ENCODE results near the gene KIAA1755. TPM values are rescaled to one million over a fixed set of nuclear protein-coding genes. Genes with fewer than 3 reads are reported as not detected.

KIAA1755 gene
- total RNA-seq, 1 donor from 2014 or later: 1.1 TPM

- H3K27me3 ChIP-seq (ENCODE audit: insufficient read depth, low read length): peaks cover 8% of the 10 kb centered on the region
- Mint-ChIP-seq H3K27me3 (ENCODE audit: low read depth, unreplicated experiment) (peaks cover 27% of the 10 kb centered on the region), H3K9me3 (ENCODE audit: unreplicated experiment) (no peaks in the 10 kb centered on the region), H3K27ac (ENCODE audit: unreplicated experiment) (no peak overlapping the region), H3K4me3 (ENCODE audit: unreplicated experiment) (no peak overlapping the region), H3K36me3 (ENCODE audit: low read depth, unreplicated experiment) (no peaks in the 10 kb centered on the region), H3K4me1 (ENCODE audit: low read depth, unreplicated experiment) (peaks cover 16% of the 10 kb centered on the region)
- H3K9me3 ChIP-seq (ENCODE audit: insufficient read depth, low read depth, low read length): no peaks in the 10 kb centered on the region
- no peaks in the 10 kb centered on the region for H3K79me2 ChIP-seq (ENCODE audit: insufficient read depth, low read length)
- no peak for DNase-seq (ENCODE audit: low read depth)
- H3K4me1 ChIP-seq (ENCODE audit: insufficient read depth, low read length): peaks cover 5% of the 10 kb centered on the region
- no peak for FAIRE-seq
- no peak overlapping the region for H3K4me2 ChIP-seq (ENCODE audit: low read length)
- H3K4me3 ChIP-seq (ENCODE audit: insufficient read depth, low read depth, low read length): no peak overlapping the region
- no peaks in the 10 kb centered on the region for H4K20me1 ChIP-seq (ENCODE audit: insufficient read depth, low read length)
- H3K36me3 ChIP-seq (ENCODE audit: insufficient read depth, low read length): no peaks in the 10 kb centered on the region
- no peak overlapping the region for H3K27ac ChIP-seq (ENCODE audit: low read depth, low read length)
- H3K9ac ChIP-seq (ENCODE audit: low read length): no peak overlapping the region
- H2AFZ ChIP-seq (ENCODE audit: low read depth, low read length): no peak overlapping the region
- TF ChIP-seq EZH2 (IDR thresholded peaks at IDR 0.05; ENCODE audit: insufficient read depth, low read length): no peak
- TF ChIP-seq CTCF (IDR thresholded peaks at IDR 0.05; ENCODE audit: insufficient read depth, low read depth, low read length): no peak
These were observed 40.8 kb upstream of the KIAA1755 start for GRCh38 chr20:38301309-38301708.

GRCh38 chr20:38300438-38300837 is 39.9 kb upstream of the KIAA1755 start:
- DNase-seq (ENCODE audit: low read depth) (no peak), FAIRE-seq (no peak)
- Mint-ChIP-seq H3K4me3 (ENCODE audit: unreplicated experiment) (no peak overlapping the region), H3K4me1 (ENCODE audit: low read depth, unreplicated experiment) (peaks cover 16% of the 10 kb centered on the region), H3K36me3 (ENCODE audit: low read depth, unreplicated experiment) (no peaks in the 10 kb centered on the region), H3K27ac (ENCODE audit: unreplicated experiment) (no peak overlapping the region), H3K9me3 (ENCODE audit: unreplicated experiment) (no peaks in the 10 kb centered on the region), H3K27me3 (ENCODE audit: low read depth, unreplicated experiment) (peaks cover 30% of the 10 kb centered on the region)
- Histone ChIP-seq H3K4me1 (ENCODE audit: insufficient read depth, low read length) (peaks cover 5% of the 10 kb centered on the region), H2AFZ (ENCODE audit: low read depth, low read length) (no peak overlapping the region), H3K36me3 (ENCODE audit: insufficient read depth, low read length) (no peaks in the 10 kb centered on the region), H4K20me1 (ENCODE audit: insufficient read depth, low read length) (no peaks in the 10 kb centered on the region), H3K9ac (ENCODE audit: low read length) (no peak overlapping the region), H3K4me2 (ENCODE audit: low read length) (no peak overlapping the region), H3K27ac (ENCODE audit: low read depth, low read length) (no peak overlapping the region), H3K9me3 (ENCODE audit: insufficient read depth, low read depth, low read length) (no peaks in the 10 kb centered on the region), H3K4me3 (ENCODE audit: insufficient read depth, low read depth, low read length) (no peak overlapping the region), H3K79me2 (ENCODE audit: insufficient read depth, low read length) (no peaks in the 10 kb centered on the region), H3K27me3 (ENCODE audit: insufficient read depth, low read length) (peaks cover 8% of the 10 kb centered on the region)
- TF ChIP-seq CTCF (IDR thresholded peaks at IDR 0.05; ENCODE audit: insufficient read depth, low read depth, low read length) (no peak), EZH2 (IDR thresholded peaks at IDR 0.05; ENCODE audit: insufficient read depth, low read length) (no peak)

- no peak overlapping the region for H2AFZ ChIP-seq (ENCODE audit: low read depth, low read length)
These were observed 39.4 kb upstream of the KIAA1755 start for GRCh38 chr20:38299963-38300362.

More at GRCh38 chr20:38299963-38300362, 39.4 kb upstream of the KIAA1755 start:
- no peaks in the 10 kb centered on the region for H3K36me3 Mint-ChIP-seq (ENCODE audit: low read depth, unreplicated experiment)
- FAIRE-seq: no peak
- no peak overlapping the region for H3K4me3 Mint-ChIP-seq (ENCODE audit: unreplicated experiment)
- Histone ChIP-seq H3K27me3 (ENCODE audit: insufficient read depth, low read length) (peaks cover 8% of the 10 kb centered on the region), H3K4me3 (ENCODE audit: insufficient read depth, low read depth, low read length) (no peak overlapping the region), H3K4me2 (ENCODE audit: low read length) (no peak overlapping the region), H3K36me3 (ENCODE audit: insufficient read depth, low read length) (no peaks in the 10 kb centered on the region), H3K9ac (ENCODE audit: low read length) (no peak overlapping the region), H3K9me3 (ENCODE audit: insufficient read depth, low read depth, low read length) (no peaks in the 10 kb centered on the region), H3K27ac (ENCODE audit: low read depth, low read length) (no peak overlapping the region), H3K79me2 (ENCODE audit: insufficient read depth, low read length) (no peaks in the 10 kb centered on the region), H4K20me1 (ENCODE audit: insufficient read depth, low read length) (no peaks in the 10 kb centered on the region), H3K4me1 (ENCODE audit: insufficient read depth, low read length) (peaks cover 5% of the 10 kb centered on the region)
- TF ChIP-seq EZH2 (IDR thresholded peaks at IDR 0.05; ENCODE audit: insufficient read depth, low read length): no peak
- no peak for TF ChIP-seq CTCF (IDR thresholded peaks at IDR 0.05; ENCODE audit: insufficient read depth, low read depth, low read length)
- no peak overlapping the region for H3K27ac Mint-ChIP-seq (ENCODE audit: unreplicated experiment)
- peaks cover 35% of the 10 kb centered on the region for H3K27me3 Mint-ChIP-seq (ENCODE audit: low read depth, unreplicated experiment)
- H3K4me1 Mint-ChIP-seq (ENCODE audit: low read depth, unreplicated experiment): peaks cover 16% of the 10 kb centered on the region
- no peak for DNase-seq (ENCODE audit: low read depth)
- no peaks in the 10 kb centered on the region for H3K9me3 Mint-ChIP-seq (ENCODE audit: unreplicated experiment)

Data from astrocyte (in vitro differentiated cells and primary cell).